RPMI7951 (cell line): ENCODE results near the gene PLEKHA8. TPM values are rescaled to one million over a fixed set of nuclear protein-coding genes. Genes with fewer than 3 reads are reported as not detected.

Experiments
- DNase-seq: peaks from one replicate; pipeline ENCODE4 v3.0.0-alpha.2; 2012; ENCODE audit warnings: low read depth
- total RNA-seq: library from RNA; depleted of rRNA; stranded (reverse); fragments of >200 nt; shearing (Covaris generic); gene quantifications from 2 replicates; pipeline ENCODE4 v1.2.3, GENCODE V29; 2014

The PLEKHA8 gene
- total RNA-seq, 1 experiment from 2014 or later, result 11.1 TPM

GRCh38 chr7:30145426-30145970 lies 117.3 kb downstream of the PLEKHA8 start:
- no peak for DNase-seq

- DNase-seq, result peak; percentile 61
These were observed 118.0 kb downstream of the PLEKHA8 start for GRCh38 chr7:30146127-30146612.

GRCh38 chr7:30147223-30147622 lies 119.0 kb downstream of the PLEKHA8 start:
- DNase-seq, result no peak

- no peak for DNase-seq
These were observed 119.6 kb downstream of the PLEKHA8 start for GRCh38 chr7:30147785-30148184.

GRCh38 chr7:30148426-30148825 lies 120.2 kb downstream of the PLEKHA8 start:
- no peak for DNase-seq

- DNase-seq, result no peak
These were observed 120.8 kb downstream of the PLEKHA8 start for GRCh38 chr7:30148951-30149459.

- DNase-seq, result no peak
These were observed 121.5 kb downstream of the PLEKHA8 start for GRCh38 chr7:30149640-30150272.

- no peak for DNase-seq
These were observed 122.5 kb downstream of the PLEKHA8 start for GRCh38 chr7:30150711-30151110.

GRCh38 chr7:30154111-30154587 lies 125.9 kb downstream of the PLEKHA8 start:
- no peak for DNase-seq

GRCh38 chr7:30155481-30155880 lies 127.3 kb downstream of the PLEKHA8 start:
- DNase-seq, result no peak

- no peak for DNase-seq
These were observed 129.0 kb downstream of the PLEKHA8 start for GRCh38 chr7:30157204-30157603.

GRCh38 chr7:30159163-30159562 lies 131.0 kb downstream of the PLEKHA8 start:
- no peak for DNase-seq

- DNase-seq, result peak; percentile 42
These were observed 131.5 kb downstream of the PLEKHA8 start for GRCh38 chr7:30159698-30160143.

- no peak for DNase-seq
These were observed 132.1 kb downstream of the PLEKHA8 start for GRCh38 chr7:30160329-30160728.

- no peak for DNase-seq
These were observed 133.9 kb downstream of the PLEKHA8 start for GRCh38 chr7:30162133-30162532.

- peak; percentile 63 for DNase-seq
These were observed 134.5 kb downstream of the PLEKHA8 start for GRCh38 chr7:30162622-30163124.

GRCh38 chr7:30163231-30163894 lies 135.2 kb downstream of the PLEKHA8 start:
- DNase-seq, result peak; percentile 33

GRCh38 chr7:30164567-30164966 lies 136.4 kb downstream of the PLEKHA8 start:
- peak; percentile 79 for DNase-seq

- DNase-seq, result no peak
These were observed 137.4 kb downstream of the PLEKHA8 start for GRCh38 chr7:30165590-30165989.

- no peak for DNase-seq
These were observed 138.1 kb downstream of the PLEKHA8 start for GRCh38 chr7:30166155-30166840.

- DNase-seq, result no peak
These were observed 138.6 kb downstream of the PLEKHA8 start for GRCh38 chr7:30166841-30167235.

- DNase-seq, result no peak
These were observed 139.7 kb downstream of the PLEKHA8 start for GRCh38 chr7:30167901-30168300.
